ENCODE data around the gene ASIP. TPM values are rescaled to one million over a fixed set of nuclear protein-coding genes. Genes with fewer than 3 reads are reported as not detected.

Gene ASIP
- polyA plus RNA-seq, 3 donors, result 0.40 TPM; not detected in 2

GRCh38 chr20:34300809-34301586 is 59.8 kb downstream of the ASIP start:
- Histone ChIP-seq H3K36me3 (replicated peaks in 1 of 2; ENCODE audit: control insufficient read depth in 1 of 2, insufficient read depth in 2 of 2, low read length in 2 of 2) (no peaks in the 10 kb centered on the region), H2AFZ (ENCODE audit: insufficient read depth, low read depth, low read length, poor library complexity, severe bottlenecking) (no peak overlapping the region), H3K4me3 (replicated peaks in 1 of 3; ENCODE audit: low read depth in 2 of 3, low read length in 3 of 3) (no peak overlapping the region), H4K20me1 (ENCODE audit: insufficient read depth, low read length) (peaks cover 4% of the 10 kb centered on the region), H3K79me2 (ENCODE audit: insufficient read depth, low read length) (peaks cover 50% of the 10 kb centered on the region), H3K9me3 (replicated peaks in 1 of 2; ENCODE audit: control insufficient read depth in 1 of 2, insufficient read depth in 1 of 2, low read length in 2 of 2) (no peaks in the 10 kb centered on the region), H3K4me2 (replicated peaks; ENCODE audit: extremely low read depth, low read length, poor library complexity, severe bottlenecking) (no peak overlapping the region), H3K9ac (ENCODE audit: insufficient read depth, low read length, poor library complexity, severe bottlenecking) (no peak overlapping the region), H3K27ac (ENCODE audit: low read depth in 1 of 2, low read length in 2 of 2) (no peak overlapping the region), H3K4me1 (ENCODE audit: control insufficient read depth in 1 of 2, insufficient read depth in 2 of 2, low read length in 2 of 2) (peaks cover 43 to 47% of the 10 kb centered on the region in 2 donors), H3K27me3 (ENCODE audit: control insufficient read depth in 2 of 2, insufficient read depth in 2 of 2, low read length in 2 of 2) (no peaks in the 10 kb centered on the region)
- no peak overlapping the region for H3K4me3 Mint-ChIP-seq
- TF ChIP-seq CTCF (IDR thresholded peaks at IDR 0.05), result no peak
- peaks cover 0 to 4% (median 0%) of the 10 kb centered on the region in 7 donors for H3K9me3 Mint-ChIP-seq
- H3K27me3 Mint-ChIP-seq (ENCODE audit: low read depth in 3 of 3), result peaks cover 0 to 2% (median 2%) of the 10 kb centered on the region in 3 donors
- 69% methylated on average over 6 of the region's 7 CpGs for WGBS (ENCODE audit: insufficient coverage)
- peaks cover 0 to 1% of the 10 kb centered on the region in 2 donors for H3K36me3 Mint-ChIP-seq
- H3K27ac Mint-ChIP-seq, result peak overlapping the region in 2 of 7 donors; percentile 4 to 13
- H3K4me1 Mint-ChIP-seq, result peaks cover 27% of the 10 kb centered on the region
- no peak for DNase-seq
- intact Hi-C loops (cut with micrococcal nuclease), result loop anchor here (5.0 kb wide), 4 partner anchors 61 to 309 kb away; partner anchors contain the start of genes EIF2S2 (in 1 of the 2), ITCH (in 1 of the 2) and RALY (in 1 of the 2)

- peaks cover 45% of the 10 kb centered on the region for H3K79me2 ChIP-seq (ENCODE audit: insufficient read depth, low read length)
- WGBS (ENCODE audit: insufficient coverage), result 82% methylated on average over 9 of the region's 17 CpGs
Measured at GRCh38 chr20:34301587-34302311, 60.5 kb downstream of the ASIP start.

More at GRCh38 chr20:34301587-34302311, 60.5 kb downstream of the ASIP start:
- Mint-ChIP-seq H3K4me1 (peaks cover 32% of the 10 kb centered on the region), H3K9me3 (peaks cover 0 to 4% (median 0%) of the 10 kb centered on the region in 7 donors), H3K36me3 (peaks cover 0 to 1% of the 10 kb centered on the region in 2 donors), H3K27ac (peak overlapping the region in 6 of 7 donors; percentile 36 to 90 (median 86)), H3K4me3 (peak overlapping the region; percentile 82 to 91), H3K27me3 (ENCODE audit: low read depth in 3 of 3) (peaks cover 0 to 2% (median 2%) of the 10 kb centered on the region in 3 donors)
- peak overlapping the region in 1 of 2 donors; percentile 92 for H3K27ac ChIP-seq (ENCODE audit: low read depth in 1 of 2, low read length in 2 of 2)
- peaks cover 4% of the 10 kb centered on the region for H4K20me1 ChIP-seq (ENCODE audit: insufficient read depth, low read length)
- no peak for DNase-seq
- peak overlapping the region; percentile 93 for H2AFZ ChIP-seq (ENCODE audit: insufficient read depth, low read depth, low read length, poor library complexity, severe bottlenecking)
- no peak for TF ChIP-seq CTCF (IDR thresholded peaks at IDR 0.05)
- H3K9me3 ChIP-seq (replicated peaks in 1 of 2; ENCODE audit: control insufficient read depth in 1 of 2, insufficient read depth in 1 of 2, low read length in 2 of 2), result no peaks in the 10 kb centered on the region
- H3K4me3 ChIP-seq (replicated peaks in 1 of 3; ENCODE audit: low read depth in 2 of 3, low read length in 3 of 3), result peak overlapping the region in 1 of 3 experiments; percentile 89
- H3K4me2 ChIP-seq (replicated peaks; ENCODE audit: extremely low read depth, low read length, poor library complexity, severe bottlenecking), result peak overlapping the region; percentile 94
- intact Hi-C loops (cut with micrococcal nuclease), result loop anchor here (2.0 to 5.0 kb wide), 5 partner anchors 61 to 309 kb away; partner anchors contain the start of genes ITCH (in 2 of the 2), EIF2S2 (in 1 of the 2) and RALY (in 1 of the 2)
- H3K9ac ChIP-seq (ENCODE audit: insufficient read depth, low read length, poor library complexity, severe bottlenecking), result peak overlapping the region; percentile 93
- no peaks in the 10 kb centered on the region for H3K27me3 ChIP-seq (ENCODE audit: control insufficient read depth in 2 of 2, insufficient read depth in 2 of 2, low read length in 2 of 2)
- H3K36me3 ChIP-seq (replicated peaks in 1 of 2; ENCODE audit: control insufficient read depth in 1 of 2, insufficient read depth in 2 of 2, low read length in 2 of 2), result no peaks in the 10 kb centered on the region
- H3K4me1 ChIP-seq (ENCODE audit: control insufficient read depth in 1 of 2, insufficient read depth in 2 of 2, low read length in 2 of 2), result peaks cover 48 to 51% of the 10 kb centered on the region in 2 donors

Data from CD14-positive monocyte (primary cell).